CD8-positive, alpha-beta memory T cell (primary cell): ENCODE measurements around the gene PRKD2. TPM values are rescaled to one million over a fixed set of nuclear protein-coding genes. Genes with fewer than 3 reads are reported as not detected.

Experiments used
- CTCF ChIA-PET: fragments of 350-600 bp; sonication (Branson Sonifier 250); formaldehyde crosslinking; loops from one replicate; lab custom pipeline; 2021; ENCODE audit warnings: antibody characterized with exemption; lab: Charles Lee
- POLR2A ChIA-PET: fragments of 350-600 bp; sonication (Branson Sonifier 250); formaldehyde crosslinking; loops from one replicate; lab custom pipeline; 2021; ENCODE audit warnings: antibody characterized with exemption; lab: Charles Lee
- DNase-seq, 5 donors: peaks; one replicate each; pipeline versions ENCODE4 v3.0.0 to v3.0.0-alpha.2; 2020 to 2022; ENCODE audit warnings: mixed read lengths in 1 of 5
- H3K27ac ChIP-seq: one replicate; pipeline ENCODE4 v1.7.0; 2013; ENCODE audit warnings: low read depth, mild to moderate bottlenecking, low read length, moderate library complexity
- H3K27me3 ChIP-seq: 2 replicates; pipeline ENCODE4 v1.7.0; 2013; ENCODE audit warnings: low read length, mild to moderate bottlenecking; ENCODE audit not compliant: insufficient read depth, poor library complexity, severe bottlenecking
- H3K36me3 ChIP-seq: 2 replicates; pipeline ENCODE4 v1.7.0; 2013; ENCODE audit warnings: mild to moderate bottlenecking, low read length, moderate library complexity; ENCODE audit not compliant: insufficient read depth
- H3K4me1 ChIP-seq: 2 replicates; pipeline ENCODE4 v1.7.0; 2013; ENCODE audit warnings: mild to moderate bottlenecking, low read length, moderate library complexity; ENCODE audit not compliant: insufficient read depth
- H3K4me3 ChIP-seq: 2 replicates; pipeline ENCODE4 v1.7.0; 2013; ENCODE audit warnings: mild to moderate bottlenecking, low read length
- H3K9me3 ChIP-seq: 2 replicates; pipeline ENCODE4 v1.7.0; 2013; ENCODE audit warnings: mild to moderate bottlenecking, low read length
- H3K27ac Mint-ChIP-seq, 8 donors: one replicate each; pipeline ENCODE4 v1.8.0; 2020 to 2021; ENCODE audit warnings: mixed read lengths in 8 of 8, mild to moderate bottlenecking in 6 of 8, inconsistent platforms in 3 of 8, moderate library complexity in 3 of 8
- H3K27me3 Mint-ChIP-seq, 2 donors: one replicate each; pipeline ENCODE4 v1.8.0; 2020 to 2021; ENCODE audit warnings: mixed read lengths in 2 of 2, mild to moderate bottlenecking in 1 of 2, moderate library complexity in 1 of 2
- H3K36me3 Mint-ChIP-seq, 3 donors: one replicate each; pipeline ENCODE4 v1.8.0; 2020 to 2021; ENCODE audit warnings: mixed read lengths in 3 of 3, inconsistent platforms in 1 of 3, mild to moderate bottlenecking in 1 of 3
- H3K4me1 Mint-ChIP-seq, 3 donors: one replicate each; pipeline ENCODE4 v1.8.0; 2020 to 2021; ENCODE audit warnings: mixed read lengths in 3 of 3, inconsistent platforms in 1 of 3, mild to moderate bottlenecking in 1 of 3
- H3K4me3 Mint-ChIP-seq, 7 donors: one replicate each; pipeline ENCODE4 v1.8.0; 2020 to 2021; ENCODE audit warnings: mixed read lengths in 7 of 7, mild to moderate bottlenecking in 6 of 7, moderate library complexity in 4 of 7, inconsistent platforms in 2 of 7
- H3K9me3 Mint-ChIP-seq, 5 donors: one replicate each; pipeline ENCODE4 v1.8.0; 2020 to 2022; ENCODE audit warnings: mixed read lengths in 5 of 5, mild to moderate bottlenecking in 3 of 5, moderate library complexity in 2 of 5, inconsistent platforms in 1 of 5
- polyA plus RNA-seq: library from polyadenylated mRNA; unstranded; fragments of 300-500 nt; fragmentation: Illumina TruSeq; gene quantifications from one replicate; pipeline ENCODE4 v1.2.3, GENCODE V29; 2021
- total RNA-seq, 2 experiments: library from RNA; stranded (reverse); gene quantifications; one replicate each; pipeline ENCODE4 v1.2.3, GENCODE V29; 2021

The PRKD2 gene
- total and polyA plus RNA-seq, 3 experiments from 2014 or later: 61.6 to 88.0 (median 63.8) TPM

DNA sequence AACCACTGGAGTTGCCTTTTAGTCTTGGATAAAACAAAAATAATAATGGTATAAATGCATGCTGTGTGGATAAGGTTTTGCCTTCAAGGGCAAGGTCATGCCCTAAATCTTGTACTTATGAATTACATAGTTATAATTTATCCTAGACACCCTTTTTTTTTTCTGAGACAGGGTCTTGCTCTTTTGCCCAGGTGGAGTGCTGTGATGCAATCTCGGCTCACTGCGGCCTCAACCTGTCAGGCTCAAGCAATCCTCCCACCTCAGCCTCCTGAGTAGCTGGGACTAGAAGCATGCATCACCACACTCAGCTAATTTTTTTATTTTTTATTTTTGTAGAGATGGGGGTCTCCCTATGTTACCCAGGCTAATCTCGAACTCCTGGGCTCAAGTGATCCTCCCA, 48.3 kb downstream of the PRKD2 start:
- no peak overlapping the region for H3K4me3 ChIP-seq
- DNase-seq: no peak
- H3K9me3 Mint-ChIP-seq: peaks cover 0 to 8% (median 4%) of the 10 kb centered on the region in 5 donors

DNA sequence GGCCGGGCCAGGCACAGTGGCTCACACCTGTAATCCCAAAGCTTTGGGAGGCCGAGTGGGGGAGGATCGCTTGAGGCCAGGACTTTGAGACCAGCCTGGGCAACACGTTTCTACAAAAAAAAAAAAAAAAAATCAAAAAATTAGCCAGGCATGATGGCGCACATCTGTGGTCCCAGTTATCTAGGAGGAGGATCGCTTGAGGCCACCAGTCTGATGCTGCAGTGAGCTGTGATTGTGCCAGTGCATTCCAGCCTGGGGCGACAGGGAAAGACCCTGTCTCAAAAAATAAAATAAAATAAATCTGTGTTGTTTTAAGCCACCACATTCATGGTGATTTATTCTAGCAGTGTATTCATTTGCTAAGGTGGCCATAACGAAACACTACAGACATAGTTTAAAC, 51.8 kb downstream of the PRKD2 start:
- H3K9me3 Mint-ChIP-seq: peaks cover 0 to under 1% (median 0%) of the 10 kb centered on the region in 5 donors
- H3K27me3 Mint-ChIP-seq: peaks cover 0 to 5% of the 10 kb centered on the region in 2 donors
- ChIA-PET POLR2A (no interaction called here), CTCF (no interaction called here)
- H3K27ac ChIP-seq: no peak overlapping the region
- H3K4me3 Mint-ChIP-seq: no peak overlapping the region
- H3K27ac Mint-ChIP-seq: peak overlapping the region in 1 of 8 donors; percentile 55
- no peak for DNase-seq
- no peaks in the 10 kb centered on the region for H3K36me3 ChIP-seq
- H3K9me3 ChIP-seq: no peaks in the 10 kb centered on the region
- H3K4me1 ChIP-seq: peaks cover 14% of the 10 kb centered on the region
- no peak overlapping the region for H3K4me3 ChIP-seq
- H3K36me3 Mint-ChIP-seq: peaks cover 0 to under 1% (median 0%) of the 10 kb centered on the region in 3 donors
- H3K4me1 Mint-ChIP-seq: peaks cover 11 to 19% (median 15%) of the 10 kb centered on the region in 3 donors
- peaks cover 2% of the 10 kb centered on the region for H3K27me3 ChIP-seq

More for the DNA sequence above, 48.3 kb downstream of the PRKD2 start:
- POLR2A ChIA-PET: no interaction called here
- CTCF ChIA-PET: no interaction called here
- Histone ChIP-seq H3K4me1 (no peaks in the 10 kb centered on the region), H3K27me3 (no peaks in the 10 kb centered on the region), H3K27ac (no peak overlapping the region), H3K9me3 (no peaks in the 10 kb centered on the region), H3K36me3 (no peaks in the 10 kb centered on the region)
- Mint-ChIP-seq H3K4me3 (no peak overlapping the region), H3K36me3 (peaks cover 2 to 15% (median 4%) of the 10 kb centered on the region in 3 donors), H3K27me3 (no peaks in the 10 kb centered on the region), H3K27ac (no peak overlapping the region), H3K4me1 (no peaks in the 10 kb centered on the region)

DNA sequence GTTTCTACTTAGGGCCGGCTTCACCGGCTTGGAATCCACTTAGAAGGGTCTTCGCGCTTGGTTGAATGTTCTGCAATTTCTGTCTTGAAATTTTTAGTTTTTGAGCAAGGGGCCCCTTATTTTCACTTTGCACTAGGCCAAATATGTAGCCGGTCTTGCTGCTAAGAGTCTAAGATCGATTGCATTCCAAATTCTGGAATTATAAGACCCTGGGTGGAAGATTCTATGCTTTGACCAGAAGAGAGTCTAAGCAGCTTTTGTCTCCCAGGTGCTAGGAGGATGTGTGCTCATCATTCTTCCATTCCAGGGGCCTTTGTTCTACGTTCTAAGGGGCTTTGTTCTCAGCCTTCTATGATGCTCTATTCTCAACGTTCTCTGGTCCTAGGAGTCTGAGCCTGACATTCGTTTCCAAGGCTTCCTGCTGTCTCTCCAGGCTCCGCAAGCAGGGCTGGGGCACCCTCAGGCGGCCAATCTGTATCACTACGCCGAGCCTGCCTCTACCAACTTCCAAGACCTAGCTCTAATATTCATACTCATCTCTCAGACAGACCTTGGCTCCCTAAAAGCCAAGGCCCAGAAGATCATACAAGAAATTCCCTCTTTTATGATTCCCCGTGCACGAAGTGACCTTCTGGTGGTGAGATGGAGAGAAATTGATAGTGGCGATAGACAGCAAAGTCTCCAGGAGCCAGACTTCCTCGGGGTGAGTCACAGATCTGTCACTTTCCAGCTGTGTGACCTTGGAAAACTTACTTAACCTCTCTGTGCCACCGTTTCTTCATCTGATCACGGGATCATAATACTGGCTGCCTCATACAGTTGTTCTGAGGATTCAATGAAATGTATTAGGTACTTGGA, 55.0 kb downstream of the PRKD2 start:
- H3K36me3 Mint-ChIP-seq: no peaks in the 10 kb centered on the region
- peaks cover 22% of the 10 kb centered on the region for H3K4me1 ChIP-seq
- H3K36me3 ChIP-seq: no peaks in the 10 kb centered on the region
- peak overlapping the region; percentile 63 for H3K4me3 ChIP-seq
- H3K9me3 Mint-ChIP-seq: no peaks in the 10 kb centered on the region
- ChIA-PET POLR2A (interaction anchor here (0.7 to 2.0 kb wide), 7 partner anchors 22 to 594 kb away, joined by 3 to 18 read pairs (median 4); partner anchors contain the start of genes CALM3 and CCDC9), CTCF (interaction anchor here (0.7 to 4.0 kb wide), 19 partner anchors 12 to 238 kb away, joined by 3 to 66 read pairs (median 7); partner anchors contain the start of genes CALM3 and GNG8)
- peaks cover 14 to 28% (median 21%) of the 10 kb centered on the region in 3 donors for H3K4me1 Mint-ChIP-seq
- DNase-seq: peak; percentile 59 to 82 (median 71)
- peak overlapping the region; percentile 80 to 93 (median 82) for H3K4me3 Mint-ChIP-seq
- H3K27ac ChIP-seq: peak overlapping the region; percentile 22
- H3K27me3 ChIP-seq: peaks cover 17% of the 10 kb centered on the region
- H3K27me3 Mint-ChIP-seq: peaks cover 17 to 22% of the 10 kb centered on the region in 2 donors
- peak overlapping the region; percentile 72 to 95 (median 88) for H3K27ac Mint-ChIP-seq
- H3K9me3 ChIP-seq: no peaks in the 10 kb centered on the region

DNA sequence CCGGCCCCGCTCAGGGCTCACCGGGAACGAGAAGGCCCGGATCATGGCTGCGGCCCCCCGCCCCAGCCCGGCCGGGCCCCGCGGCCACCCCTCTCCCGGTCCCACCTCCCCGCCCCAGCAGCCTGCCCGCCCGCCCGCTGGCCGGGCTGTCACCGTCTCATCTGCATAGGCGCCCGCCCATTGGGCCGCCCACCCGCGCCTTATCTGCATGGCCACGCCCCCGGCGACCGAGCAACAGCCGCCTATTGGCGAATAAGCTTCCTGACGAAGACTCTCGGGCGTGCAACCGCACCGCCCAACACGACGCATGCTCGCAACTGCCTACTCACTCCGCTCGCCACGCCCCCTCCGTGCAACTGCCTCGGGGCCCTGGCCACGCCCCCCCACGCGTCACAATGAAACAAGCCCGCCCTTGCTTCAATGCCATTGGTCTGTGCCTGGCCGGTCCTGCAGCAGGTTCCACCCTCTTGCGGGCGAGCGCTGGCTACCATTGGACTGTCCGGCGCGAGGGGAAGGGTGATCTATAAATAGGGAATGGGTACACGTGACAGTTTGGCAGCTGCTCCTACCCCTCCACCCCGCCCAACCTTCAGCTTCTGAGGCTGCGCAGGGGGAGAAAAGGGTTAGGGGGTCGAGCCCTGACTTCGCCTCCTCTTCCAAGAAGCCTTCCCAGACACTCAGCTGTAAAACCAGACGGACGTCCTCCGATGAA, 55.7 kb downstream of the PRKD2 start, which contains the start of gene DACT3:
DACT3 (minus strand) TSS at position 163 of the 712 bp plus-strand sequence; CDS start at position 45, 118 bp downstream.
- H3K4me1 ChIP-seq: peaks cover 22% of the 10 kb centered on the region
- peak; percentile 99 to 100 (median 100) for DNase-seq
- peak within 1 kb of the TSS; percentile 22 for H3K27ac ChIP-seq
- H3K4me3 Mint-ChIP-seq: peak within 1 kb of the TSS; percentile 80 to 95 (median 82)
- peak within 1 kb of the TSS; percentile 72 to 95 (median 88) for H3K27ac Mint-ChIP-seq
- no peaks in the 10 kb centered on the region for H3K36me3 ChIP-seq
- no peaks in the 10 kb centered on the region for H3K9me3 ChIP-seq
- H3K9me3 Mint-ChIP-seq: no peaks in the 10 kb centered on the region
- H3K27me3 Mint-ChIP-seq: peaks cover 23 to 29% of the 10 kb centered on the region in 2 donors
- peak within 1 kb of the TSS; percentile 63 for H3K4me3 ChIP-seq
- peaks cover 21% of the 10 kb centered on the region for H3K27me3 ChIP-seq
- ChIA-PET POLR2A (interaction anchor here (0.6 to 2.0 kb wide), 8 partner anchors 23 to 595 kb away, joined by 3 to 18 read pairs (median 4); partner anchors contain the start of genes CALM3 and CCDC9), CTCF (interaction anchor here (1.3 to 4.0 kb wide), 14 partner anchors 12 to 131 kb away, joined by 3 to 66 read pairs (median 8); partner anchors contain the start of genes CALM3 and GNG8)
- peaks cover 14 to 28% (median 21%) of the 10 kb centered on the region in 3 donors for H3K4me1 Mint-ChIP-seq
- no peaks in the 10 kb centered on the region for H3K36me3 Mint-ChIP-seq

DNA sequence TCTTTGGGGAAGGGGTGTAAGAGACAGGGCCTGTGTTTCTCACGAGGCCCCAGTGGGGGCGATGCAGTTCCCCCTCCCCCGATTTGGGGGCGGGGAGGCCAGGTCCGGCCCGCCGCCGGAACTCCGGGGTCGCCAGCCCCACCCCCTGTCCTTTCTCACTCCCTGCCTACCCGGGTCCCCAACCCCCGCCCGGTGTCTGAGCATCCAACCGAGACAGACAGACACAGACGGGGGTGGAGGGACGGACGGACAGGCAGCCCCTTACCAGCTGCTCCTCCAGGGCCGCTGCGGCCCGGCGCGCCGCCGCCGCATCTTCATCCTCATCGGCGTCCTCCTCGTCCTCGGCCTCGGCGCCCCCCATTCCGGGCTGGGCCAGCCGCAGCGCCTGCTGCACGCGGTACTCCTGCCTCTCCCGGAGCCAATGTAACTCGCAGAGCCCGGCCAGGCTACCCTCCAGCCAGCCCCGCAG, 56.3 kb downstream of the PRKD2 start:
- Histone ChIP-seq H3K9me3 (no peaks in the 10 kb centered on the region), H3K4me1 (peaks cover 22% of the 10 kb centered on the region), H3K27me3 (peaks cover 21% of the 10 kb centered on the region), H3K36me3 (no peaks in the 10 kb centered on the region), H3K27ac (no peak overlapping the region), H3K4me3 (peak overlapping the region; percentile 44)
- peaks cover 14 to 28% (median 21%) of the 10 kb centered on the region in 3 donors for H3K4me1 Mint-ChIP-seq
- H3K4me3 Mint-ChIP-seq: peak overlapping the region in 5 of 7 donors; percentile 61 to 95 (median 75)
- H3K27ac Mint-ChIP-seq: peak overlapping the region in 1 of 8 donors; percentile 38
- peaks cover 25 to 30% of the 10 kb centered on the region in 2 donors for H3K27me3 Mint-ChIP-seq
- no peaks in the 10 kb centered on the region for H3K36me3 Mint-ChIP-seq
- ChIA-PET POLR2A (interaction anchor here (0.6 to 2.0 kb wide), 4 partner anchors 46 to 59 kb away, joined by 3 to 18 read pairs (median 4); partner anchors contain the start of gene CALM3), CTCF (interaction anchor here (1.6 to 4.0 kb wide), 9 partner anchors 13 to 131 kb away, joined by 4 to 66 read pairs (median 9); partner anchors contain the start of gene CALM3)
- H3K9me3 Mint-ChIP-seq: no peaks in the 10 kb centered on the region
- no peak for DNase-seq

DNA sequence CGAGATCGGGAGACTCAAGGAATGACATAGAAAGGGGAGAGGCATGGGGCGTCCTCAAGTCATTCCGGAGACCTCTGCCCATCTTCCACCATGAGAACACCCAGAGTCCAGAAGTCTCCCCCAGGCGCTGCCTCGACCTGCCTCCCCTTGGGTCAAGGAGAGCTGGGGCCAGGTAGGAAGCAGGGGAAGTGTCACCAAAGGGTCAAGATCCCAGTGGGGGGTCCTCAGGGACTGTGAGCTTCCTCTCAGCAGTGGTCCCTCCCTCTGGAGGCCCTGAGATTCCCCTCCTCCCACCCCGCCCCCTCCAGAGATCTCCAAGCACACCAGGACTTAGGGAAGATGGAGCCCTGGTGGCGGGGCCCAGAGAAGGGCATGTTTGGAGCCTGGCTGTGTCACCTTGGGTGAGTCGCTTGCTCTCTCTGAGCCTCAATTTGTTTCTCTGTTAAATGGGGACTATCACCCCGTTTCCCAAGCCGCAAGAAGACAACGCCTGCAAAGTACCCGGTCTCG, 56.9 kb downstream of the PRKD2 start:
- peaks cover 30 to 35% of the 10 kb centered on the region in 2 donors for H3K27me3 Mint-ChIP-seq
- no peaks in the 10 kb centered on the region for H3K9me3 Mint-ChIP-seq
- H3K9me3 ChIP-seq: no peaks in the 10 kb centered on the region
- H3K4me3 ChIP-seq: peak overlapping the region; percentile 44
- peaks cover 21% of the 10 kb centered on the region for H3K27me3 ChIP-seq
- peak overlapping the region; percentile 61 to 95 (median 71) for H3K4me3 Mint-ChIP-seq
- H3K4me1 ChIP-seq: peaks cover 22% of the 10 kb centered on the region
- CTCF ChIA-PET: interaction anchor here (2.1 to 2.4 kb wide), 2 partner anchors 107 to 130 kb away, joined by 4 to 11 read pairs; no protein-coding TSS in a partner anchor
- peaks cover 0 to 1% (median 0%) of the 10 kb centered on the region in 3 donors for H3K36me3 Mint-ChIP-seq
- peaks cover 14 to 28% (median 21%) of the 10 kb centered on the region in 3 donors for H3K4me1 Mint-ChIP-seq
- POLR2A ChIA-PET: interaction anchor here (1.4 to 1.5 kb wide), 2 partner anchors 48 to 54 kb away, joined by 4 to 5 read pairs; no protein-coding TSS in a partner anchor
- no peaks in the 10 kb centered on the region for H3K36me3 ChIP-seq
- no peak overlapping the region for H3K27ac ChIP-seq
- H3K27ac Mint-ChIP-seq: peak overlapping the region in 7 of 8 donors; percentile 28 to 88 (median 44)
- no peak for DNase-seq
